Prostate gland (tissue), 2 donors: ENCODE results near the gene PILRA.
A peak's percentile ranks its signal among the peaks of the same experiment; 100 is the strongest.

Experiments
- POLR2A ChIP-seq: fragments of 450-650 bp; IDR thresholded peaks from one replicate; pipeline ENCODE4 v1.6.1; 2016; ENCODE audit warnings: antibody characterized with exemption, mild to moderate bottlenecking
- POLR2AphosphoS5 ChIP-seq: sonication (generic); formaldehyde crosslinking; IDR thresholded peaks from one replicate; pipeline ENCODE4 v1.6.1; 2017; ENCODE audit warnings: antibody characterized with exemption
- TF ChIP-seq, protein P1 (sequence below), 4 experiments: fragments of 200-600 bp in 2 of 4; fragments of 450-650 bp in 2 of 4; sonication (generic) in 2 of 4; IDR thresholded peaks; 1 replicate in 3 of 4; 2 replicates in 1 of 4; pipeline ENCODE4 v1.5.1; 2016 to 2019; ENCODE audit warnings: antibody characterized with exemption in 4 of 4, mild to moderate bottlenecking in 2 of 4, moderate library complexity in 2 of 4

DNA sequence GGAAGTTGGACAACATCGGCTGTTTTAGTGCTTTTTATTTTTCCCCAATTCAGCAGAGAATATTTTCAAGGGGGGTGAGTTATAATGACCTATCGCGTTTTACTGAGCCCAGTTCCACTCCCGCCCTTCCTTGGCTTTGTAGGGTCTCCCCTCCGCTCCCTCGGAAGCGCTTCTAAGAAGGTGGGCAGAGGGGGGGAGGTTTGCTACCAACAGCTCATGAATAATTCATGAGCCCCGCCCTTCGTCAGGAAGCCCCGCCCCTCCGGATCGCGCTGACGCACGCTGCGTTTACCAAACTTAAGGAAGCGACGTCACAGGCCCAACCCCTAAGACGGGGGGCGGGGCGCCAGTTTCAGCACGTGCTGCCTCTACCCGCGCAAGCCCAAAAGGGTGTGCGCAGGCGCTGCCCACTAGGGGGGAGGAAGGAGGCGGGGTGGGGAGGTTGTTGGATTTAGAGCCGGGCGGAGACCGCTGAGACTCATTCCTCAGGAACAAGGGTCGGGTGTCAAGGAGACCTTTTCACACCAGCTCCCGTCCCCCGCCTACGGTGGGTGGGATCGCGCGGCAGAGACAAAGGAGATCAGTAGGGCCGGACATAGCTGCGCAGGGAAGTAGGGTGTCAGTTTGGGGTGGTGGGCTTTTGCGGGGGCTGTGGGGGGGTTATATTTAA, 55.8 kb downstream of the PILRA start:
- TF ChIP-seq, protein P1, sequence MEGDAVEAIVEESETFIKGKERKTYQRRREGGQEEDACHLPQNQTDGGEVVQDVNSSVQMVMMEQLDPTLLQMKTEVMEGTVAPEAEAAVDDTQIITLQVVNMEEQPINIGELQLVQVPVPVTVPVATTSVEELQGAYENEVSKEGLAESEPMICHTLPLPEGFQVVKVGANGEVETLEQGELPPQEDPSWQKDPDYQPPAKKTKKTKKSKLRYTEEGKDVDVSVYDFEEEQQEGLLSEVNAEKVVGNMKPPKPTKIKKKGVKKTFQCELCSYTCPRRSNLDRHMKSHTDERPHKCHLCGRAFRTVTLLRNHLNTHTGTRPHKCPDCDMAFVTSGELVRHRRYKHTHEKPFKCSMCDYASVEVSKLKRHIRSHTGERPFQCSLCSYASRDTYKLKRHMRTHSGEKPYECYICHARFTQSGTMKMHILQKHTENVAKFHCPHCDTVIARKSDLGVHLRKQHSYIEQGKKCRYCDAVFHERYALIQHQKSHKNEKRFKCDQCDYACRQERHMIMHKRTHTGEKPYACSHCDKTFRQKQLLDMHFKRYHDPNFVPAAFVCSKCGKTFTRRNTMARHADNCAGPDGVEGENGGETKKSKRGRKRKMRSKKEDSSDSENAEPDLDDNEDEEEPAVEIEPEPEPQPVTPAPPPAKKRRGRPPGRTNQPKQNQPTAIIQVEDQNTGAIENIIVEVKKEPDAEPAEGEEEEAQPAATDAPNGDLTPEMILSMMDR (IDR thresholded peaks at IDR 0.05) = peak in 3 of 4 experiments; percentile 50 to 89 (median 58)
- TF ChIP-seq POLR2A (no peak), POLR2AphosphoS5 (peak; percentile 95)
